ENCODE measurements around the gene ARHGAP24.
"Not testable (repeated sequence)": the region's sequence is repeated elsewhere in the genome, so short reads cannot be mapped to it uniquely, and the experiment has no call there.

ARHGAP24 gene

GRCh38 chr4:85784348-85784747 is 309.4 kb downstream of the ARHGAP24 start:
- DNase-seq, result no peak

GRCh38 chr4:85784947-85785346 is 310.0 kb downstream of the ARHGAP24 start:
- no peak for DNase-seq

- DNase-seq, result no peak
Observed at GRCh38 chr4:85787133-85787532, 312.2 kb downstream of the ARHGAP24 start.

GRCh38 chr4:85788604-85789003 is 313.7 kb downstream of the ARHGAP24 start:
- DNase-seq, result no peak

- no peak for DNase-seq
Observed at GRCh38 chr4:85789241-85789640, 314.3 kb downstream of the ARHGAP24 start.

- no peak for DNase-seq
Observed at GRCh38 chr4:85790582-85790981, 315.6 kb downstream of the ARHGAP24 start.

- DNase-seq, result no peak
Observed at GRCh38 chr4:85792376-85793232, 317.7 kb downstream of the ARHGAP24 start.

- no peak for DNase-seq
Observed at GRCh38 chr4:85793233-85793585, 318.3 kb downstream of the ARHGAP24 start.

GRCh38 chr4:85798012-85798770 is 323.2 kb downstream of the ARHGAP24 start:
- DNase-seq, result no peak

- DNase-seq, result no peak
Observed at GRCh38 chr4:85803856-85804255, 328.9 kb downstream of the ARHGAP24 start.

- DNase-seq, result no peak
Observed at GRCh38 chr4:85805891-85806290, 330.9 kb downstream of the ARHGAP24 start.

- DNase-seq, result no peak
Observed at GRCh38 chr4:85806334-85806733, 331.4 kb downstream of the ARHGAP24 start.

- no peak for DNase-seq
Observed at GRCh38 chr4:85807247-85807950, 332.4 kb downstream of the ARHGAP24 start.

GRCh38 chr4:85808104-85808503 is 333.2 kb downstream of the ARHGAP24 start:
- DNase-seq, result no peak

GRCh38 chr4:85808864-85809263 is 333.9 kb downstream of the ARHGAP24 start:
- no peak for DNase-seq

- no peak for DNase-seq
Observed at GRCh38 chr4:85812776-85813175, 337.8 kb downstream of the ARHGAP24 start.

GRCh38 chr4:85815796-85816459 is 341.0 kb downstream of the ARHGAP24 start:
- DNase-seq, result no peak

GRCh38 chr4:85818700-85819099 is 343.8 kb downstream of the ARHGAP24 start:
- no peak for DNase-seq

- not testable (repeated sequence) for DNase-seq
Observed at GRCh38 chr4:85820101-85820500, 345.2 kb downstream of the ARHGAP24 start.

GRCh38 chr4:85821688-85822455 is 346.9 kb downstream of the ARHGAP24 start:
- DNase-seq, result no peak

GRCh38 chr4:85823295-85823694 is 348.3 kb downstream of the ARHGAP24 start:
- no peak for DNase-seq
